GM21360 (cell line): ENCODE results near the gene NLGN4X.

ENCODE experiments used
- ATAC-seq: cut with Tn5 transposase; IDR thresholded peaks from one replicate; pipeline ENCODE4 v1.9.1; 2021; ENCODE audit warnings: mild to moderate bottlenecking, moderate library complexity; ENCODE audit not compliant: unreplicated experiment

NLGN4X gene

GRCh38 chrX:6228720-6229119 lies at the start of gene NLGN4X:
TSS of gene NLGN4X (minus strand) at chrX:6228867. CDS start at chrX:6151466, 77,401 bp downstream.
- ATAC-seq: no peak

- ATAC-seq: no peak
These were observed 37.4 kb upstream of the NLGN4X start for GRCh38 chrX:6266041-6266440.

- ATAC-seq: no peak
These were observed 34.3 kb upstream of the NLGN4X start for GRCh38 chrX:6262959-6263358.

DNA sequence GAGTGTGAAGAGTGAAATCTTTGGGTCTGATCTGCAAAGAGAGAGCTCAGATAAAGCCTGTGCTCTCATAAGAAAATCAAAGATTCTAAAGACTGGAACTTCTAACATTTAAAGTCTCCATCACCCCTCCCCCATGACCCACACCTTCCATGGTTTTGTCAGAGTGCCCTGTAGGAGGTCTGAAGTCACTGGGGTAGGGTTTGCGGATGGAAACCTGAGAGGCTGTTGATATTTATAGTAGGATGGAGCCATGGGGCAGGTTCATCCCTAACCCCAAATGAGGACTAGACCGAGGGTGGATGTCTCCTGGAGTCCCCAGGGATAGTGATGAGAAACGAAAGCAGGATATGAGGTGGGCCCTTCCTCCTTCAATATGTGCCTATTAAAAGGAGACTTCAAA lies 28.4 kb upstream of the NLGN4X start:
- no peak for ATAC-seq

GRCh38 chrX:6244666-6245065 lies 16.0 kb upstream of the NLGN4X start:
- no peak for ATAC-seq

DNA sequence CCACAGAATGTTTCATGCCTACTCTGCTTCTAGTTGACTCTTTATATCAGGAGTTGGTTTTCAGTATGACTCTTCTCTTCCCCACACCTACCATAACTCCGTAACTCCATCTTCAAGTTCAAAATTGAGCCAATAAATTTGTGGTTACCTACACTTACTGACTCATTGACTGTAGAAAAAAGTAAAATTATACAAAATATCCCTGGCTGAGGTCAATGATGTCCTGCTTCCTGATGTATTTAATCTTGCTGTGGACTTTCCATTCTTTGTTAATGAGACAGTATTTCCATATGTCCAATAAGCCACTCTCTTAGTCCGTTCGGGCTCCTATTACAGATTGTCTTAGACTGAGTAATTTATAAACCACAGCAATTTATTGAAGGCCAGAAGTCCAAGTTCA lies 9.9 kb upstream of the NLGN4X start:
- ATAC-seq: no peak

DNA sequence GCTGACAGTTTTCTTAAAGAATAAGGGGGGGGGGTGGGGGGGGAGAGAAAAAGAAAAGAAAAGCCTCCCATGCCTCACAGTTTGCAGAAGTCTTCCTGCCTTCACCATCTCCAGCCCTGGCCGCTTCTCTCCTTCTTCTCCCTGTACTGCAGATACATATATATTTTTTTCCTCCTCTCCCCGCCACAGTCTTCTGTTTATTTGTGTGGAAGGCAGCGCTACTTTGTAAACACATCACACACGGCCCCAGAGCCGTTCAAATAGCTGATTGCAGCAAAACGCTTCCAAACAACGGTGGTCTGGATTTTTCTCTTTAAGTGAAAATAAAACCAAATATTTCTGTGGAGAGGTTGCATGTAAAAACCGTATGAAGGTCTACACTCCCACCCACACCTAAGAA lies 732 bp downstream of the NLGN4X start:
- ATAC-seq: no peak

- no peak for ATAC-seq
These were observed 1.2 kb downstream of the NLGN4X start for GRCh38 chrX:6227453-6227835.

DNA sequence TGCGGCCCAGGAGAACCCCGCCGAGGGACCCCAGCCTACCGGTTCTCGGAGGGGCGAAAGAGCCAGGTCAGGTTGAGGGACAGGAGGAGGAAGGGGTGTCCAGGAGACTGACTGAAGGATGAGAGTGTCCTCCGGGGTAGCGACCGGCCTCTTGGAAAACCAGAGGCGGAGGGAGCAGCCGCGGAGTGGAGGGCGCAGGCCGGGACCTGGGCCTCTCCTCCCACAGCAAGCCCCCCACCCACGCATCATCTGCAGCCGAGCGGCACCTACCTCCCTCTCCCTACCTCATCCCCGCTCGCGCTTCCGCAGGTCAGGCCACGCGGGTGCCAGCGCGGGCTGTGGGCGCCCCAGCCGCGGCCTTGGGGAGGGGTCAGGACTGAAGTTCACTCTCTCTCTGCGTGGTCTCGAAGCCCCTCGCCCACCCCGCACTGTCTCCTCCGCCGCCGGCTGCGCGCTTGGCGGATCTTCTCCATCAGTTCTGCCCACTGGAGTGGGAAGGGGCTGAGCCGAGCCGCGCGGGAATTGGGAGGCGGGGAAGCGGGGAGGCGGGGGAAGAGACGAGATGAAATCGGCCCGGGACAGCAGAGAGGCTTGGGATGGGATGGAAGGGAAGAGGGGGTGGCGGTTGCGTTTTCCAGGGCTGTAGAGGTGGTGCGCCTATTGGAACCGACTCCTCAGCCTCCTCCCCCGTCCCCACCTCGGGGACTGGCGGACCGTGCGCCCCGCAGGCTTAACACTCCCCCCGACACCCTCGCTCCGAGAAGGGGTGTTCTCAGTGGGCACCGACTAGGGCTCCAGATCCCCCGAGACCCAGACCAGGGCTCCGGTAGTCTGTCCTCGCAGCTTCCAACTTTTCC lies 1.8 kb downstream of the NLGN4X start:
- ATAC-seq: no peak

DNA sequence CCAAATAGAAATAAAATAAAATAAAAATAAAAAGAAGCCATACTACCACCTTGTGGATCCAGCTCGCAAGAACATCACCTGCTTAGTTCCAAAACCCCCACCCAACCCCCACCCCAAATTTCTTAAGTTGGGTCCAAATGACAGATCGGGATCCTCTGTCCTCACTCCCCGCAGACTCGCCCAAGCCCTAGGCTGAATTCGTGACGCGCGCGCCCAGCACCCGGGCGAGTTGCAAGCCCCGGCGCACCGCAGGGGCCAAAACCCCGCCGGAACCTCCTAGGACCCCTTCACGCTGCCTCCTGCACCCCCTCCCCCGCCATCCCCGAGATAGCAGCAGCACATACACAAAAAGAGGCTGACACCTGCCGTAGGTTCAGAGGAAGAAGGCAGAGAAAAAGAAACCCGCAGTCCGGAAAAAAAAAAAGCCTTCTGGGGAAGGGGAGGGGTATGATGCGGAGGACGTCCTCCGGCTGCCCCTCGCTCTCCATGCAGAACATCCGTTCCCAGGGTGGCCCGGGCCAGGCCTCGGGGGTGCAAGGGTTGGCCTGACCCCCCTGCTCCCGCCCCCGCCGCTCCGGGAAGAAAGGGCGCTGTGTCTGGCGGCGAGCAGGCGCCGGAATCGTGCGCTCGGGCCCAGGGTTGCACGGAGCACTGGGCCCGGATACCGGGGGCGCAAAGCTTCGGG lies 2.6 kb downstream of the NLGN4X start:
- no peak for ATAC-seq

DNA sequence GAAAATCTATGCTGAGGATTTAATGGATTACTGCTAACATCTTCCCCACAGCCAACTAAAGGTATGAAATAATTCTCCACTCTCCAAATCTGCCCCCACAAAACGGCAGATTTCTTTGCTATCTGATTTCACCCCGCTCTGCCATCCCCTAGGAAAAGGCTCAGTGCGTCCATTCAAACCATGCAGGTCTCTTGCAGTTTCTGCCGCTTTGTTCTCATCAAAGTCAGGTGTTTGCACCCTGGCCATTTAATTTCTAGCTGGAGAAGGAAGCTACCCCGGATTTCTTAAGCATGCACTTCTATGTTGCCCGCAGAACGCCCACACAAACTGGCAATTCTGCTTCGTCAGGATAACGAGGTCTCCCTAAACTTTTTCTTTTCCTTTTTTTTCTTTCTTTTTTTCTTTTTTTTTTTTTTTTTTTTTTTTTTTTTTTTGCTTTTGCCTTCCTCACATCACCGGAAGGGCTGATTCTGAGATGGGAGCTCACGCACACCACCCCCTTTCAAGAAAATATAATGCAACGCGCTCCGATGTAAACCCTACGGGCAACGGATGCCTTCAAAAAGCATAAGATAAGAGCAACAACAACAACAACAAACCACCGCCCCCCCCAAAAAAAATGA lies 3.3 kb downstream of the NLGN4X start:
- no peak for ATAC-seq

- no peak for ATAC-seq
These were observed 5.2 kb downstream of the NLGN4X start for GRCh38 chrX:6223516-6223915.

DNA sequence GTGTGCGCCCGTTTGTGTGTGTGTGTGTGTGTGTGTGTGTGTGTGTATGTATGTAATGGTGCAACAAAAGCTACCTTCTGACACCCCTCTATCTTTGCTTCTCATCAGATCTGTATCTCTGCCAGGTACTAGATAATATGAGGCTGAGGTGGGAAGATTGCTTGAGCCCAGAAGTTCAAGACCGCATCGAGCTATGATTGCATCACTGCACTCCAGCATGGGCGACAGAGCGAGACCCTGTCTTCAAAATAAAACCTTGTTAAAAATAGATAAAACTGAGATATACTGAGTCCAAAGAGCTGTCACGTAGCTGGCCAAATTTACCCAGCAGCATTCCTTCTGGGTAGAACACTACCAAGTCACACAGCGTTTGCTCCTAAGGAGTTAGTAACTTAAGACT lies 18.4 kb downstream of the NLGN4X start:
- ATAC-seq: no peak

GRCh38 chrX:6203462-6204215 lies 25.0 kb downstream of the NLGN4X start:
- ATAC-seq: no peak

DNA sequence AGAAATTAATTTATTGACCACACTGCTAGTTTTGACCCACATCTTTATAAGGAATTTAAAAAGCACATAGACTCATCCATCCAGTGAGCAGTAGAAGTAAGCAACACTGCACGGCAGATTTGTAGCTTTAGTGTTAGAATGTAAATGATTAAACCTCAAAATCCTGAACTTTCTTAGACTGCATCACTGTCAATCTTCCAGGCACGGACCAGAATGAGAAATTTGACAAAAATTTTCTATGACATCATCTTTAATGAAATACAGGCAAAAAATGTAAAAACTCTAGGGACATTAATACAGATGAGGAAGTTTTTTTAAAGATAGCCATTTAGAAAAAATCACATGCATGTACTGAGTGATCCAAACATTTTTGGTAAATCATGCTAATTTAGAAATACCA lies 29.2 kb downstream of the NLGN4X start:
- no peak for ATAC-seq

- ATAC-seq: no peak
These were observed 41.4 kb downstream of the NLGN4X start for GRCh38 chrX:6187256-6187655.

- peak; percentile 96 for ATAC-seq
These were observed 43.7 kb downstream of the NLGN4X start for GRCh38 chrX:6184900-6185515.

DNA sequence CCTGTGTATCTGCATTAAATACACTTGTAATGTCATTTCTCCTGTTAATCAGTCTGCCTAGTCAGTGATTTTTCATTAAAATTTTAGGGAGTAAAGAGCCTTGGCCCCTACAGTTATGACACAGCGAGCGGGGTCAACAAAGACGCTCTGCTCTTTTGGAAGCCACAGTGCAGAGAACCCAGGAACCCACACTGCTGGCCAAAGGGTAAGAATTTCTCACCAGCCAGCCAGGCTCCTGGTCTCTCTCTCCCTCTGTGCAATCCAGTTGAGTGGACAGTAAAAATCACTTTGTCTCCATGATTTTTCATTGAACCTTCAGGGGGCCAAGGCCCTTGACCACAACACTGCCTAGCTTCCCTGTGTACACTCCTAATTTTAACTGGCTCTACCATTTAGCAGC lies 52.8 kb downstream of the NLGN4X start:
- no peak for ATAC-seq

GRCh38 chrX:6170424-6170823 lies 58.2 kb downstream of the NLGN4X start:
- ATAC-seq: no peak

- ATAC-seq: no peak
These were observed 59.3 kb downstream of the NLGN4X start for GRCh38 chrX:6169407-6169806.

DNA sequence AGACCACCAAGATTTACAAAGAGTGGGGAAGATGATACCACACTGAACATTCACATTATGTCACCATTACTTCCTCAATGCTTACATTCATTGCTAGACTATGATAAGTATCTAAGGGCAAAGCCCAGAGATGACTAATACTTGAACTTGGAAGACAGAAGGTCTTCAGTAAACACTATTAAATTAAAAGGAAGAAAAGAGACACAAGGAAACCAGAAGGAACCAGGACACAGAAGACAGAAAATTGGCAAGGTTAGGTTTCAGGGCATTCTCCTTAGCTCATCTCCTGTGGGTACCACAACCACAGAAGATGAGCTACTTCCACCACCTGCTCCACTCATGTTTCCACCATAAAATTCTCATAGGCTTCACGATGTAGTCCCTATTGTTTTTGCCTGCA lies 64.9 kb downstream of the NLGN4X start:
- no peak for ATAC-seq
